Vagina (tissue), 2 donors: ENCODE results near the gene PCDHGA1. TPM values are rescaled to one million over a fixed set of nuclear protein-coding genes. Genes with fewer than 3 reads are reported as not detected.
A peak's percentile ranks its signal among the peaks of the same experiment; 100 is the strongest.

Experiments
- DNase-seq, 2 donors: peaks; one replicate each; pipeline ENCODE4 v3.0.0-alpha.2; 2017; ENCODE audit errors: extremely low spot score in 2 of 2
- H3K27ac ChIP-seq: fragments of 200-600 bp; sonication (generic); one replicate; pipeline ENCODE4 v1.5.1; 2019
- H3K27me3 ChIP-seq: fragments of 200-600 bp; sonication (generic); one replicate; pipeline ENCODE4 v1.5.1; 2019
- H3K36me3 ChIP-seq, 2 donors: fragments of 200-600 bp; sonication (generic); one replicate each; pipeline ENCODE4 v1.5.1; 2017 to 2019
- H3K4me1 ChIP-seq: fragments of 200-600 bp; sonication (generic); one replicate; pipeline ENCODE4 v1.5.1; 2019
- H3K4me3 ChIP-seq, 2 donors: fragments of 200-600 bp; sonication (generic); 1 replicate in 1 of 2; 2 replicates in 1 of 2; pipeline ENCODE4 v1.5.1; 2016 to 2019
- H3K9me3 ChIP-seq: fragments of 200-600 bp; sonication (generic); one replicate; pipeline ENCODE4 v1.5.1; 2019
- CTCF ChIP-seq, 3 experiments: fragments of 450-650 bp in 2 of 3; fragments of 200-600 bp in 1 of 3; sonication (generic) in 1 of 3; IDR thresholded peaks; one replicate each; pipeline ENCODE4 v1.5.1; 2017 to 2019; ENCODE audit warnings: antibody characterized with exemption in 3 of 3, mild to moderate bottlenecking in 2 of 3, moderate library complexity in 2 of 3
- POLR2A ChIP-seq, 2 donors: fragments of 450-650 bp; IDR thresholded peaks; one replicate each; pipeline ENCODE4 v1.6.1; 2017; ENCODE audit warnings: antibody characterized with exemption in 2 of 2, mild to moderate bottlenecking in 2 of 2, moderate library complexity in 2 of 2
- POLR2AphosphoS5 ChIP-seq, 2 donors: sonication (generic); formaldehyde crosslinking; IDR thresholded peaks; one replicate each; pipeline ENCODE4 v1.9.0; 2017; ENCODE audit warnings: antibody characterized with exemption in 2 of 2, mild to moderate bottlenecking in 2 of 2, low read depth in 1 of 2; ENCODE audit not compliant: insufficient read depth in 1 of 2
- intact Hi-C: fragments of 100-400 bp; cut with DNase I; formaldehyde crosslinking; loops from one replicate; pipeline ENCODE4 v1.15.1; 2023
- total RNA-seq: library from RNA; depleted of rRNA; stranded (reverse); fragments of >200 nt; gene quantifications from one replicate; pipeline ENCODE4 v1.2.3, GENCODE V29; 2016

Gene PCDHGA1
- total RNA-seq, 1 donor from 2014 or later = not detected

- DNase-seq = peak in 1 of 2 donors; percentile 96
- Histone ChIP-seq H3K4me1 (peaks cover 72% of the 10 kb centered on the region), H3K4me3 (no peak overlapping the region), H3K27me3 (no peaks in the 10 kb centered on the region), H3K9me3 (no peaks in the 10 kb centered on the region), H3K27ac (peak overlapping the region; percentile 80), H3K36me3 (peaks cover 0 to 33% of the 10 kb centered on the region in 2 donors)
- intact Hi-C loops = loop anchor here (5.0 to 10.0 kb wide), 2 partner anchors 37 to 110 kb away; partner anchors contain the start of genes PCDHGA10 and PCDHGB7
- TF ChIP-seq POLR2A (IDR thresholded peaks at IDR 0.05) (no peak), POLR2AphosphoS5 (IDR thresholded peaks at IDR 0.05; ENCODE audit: insufficient read depth in 1 of 2, low read depth in 1 of 2) (peak; percentile 86 to 87), CTCF (IDR thresholded peaks at IDR 0.05) (peak; percentile 93 to 99 (median 96))
Observed at GRCh38 chr5:141524604-141525597, 194.6 kb downstream of the PCDHGA1 start.

GRCh38 chr5:141525653-141526052, 195.3 kb downstream of the PCDHGA1 start:
- H3K27ac ChIP-seq = peak overlapping the region; percentile 80
- no peaks in the 10 kb centered on the region for H3K9me3 ChIP-seq
- peaks cover 69% of the 10 kb centered on the region for H3K4me1 ChIP-seq
- H3K36me3 ChIP-seq = peaks cover 0 to 33% of the 10 kb centered on the region in 2 donors
- no peaks in the 10 kb centered on the region for H3K27me3 ChIP-seq
- no peak for TF ChIP-seq POLR2AphosphoS5 (IDR thresholded peaks at IDR 0.05; ENCODE audit: insufficient read depth in 1 of 2, low read depth in 1 of 2)
- no peak for TF ChIP-seq POLR2A (IDR thresholded peaks at IDR 0.05)
- TF ChIP-seq CTCF (IDR thresholded peaks at IDR 0.05) = no peak
- DNase-seq = no peak
- no peak overlapping the region for H3K4me3 ChIP-seq
- intact Hi-C loops = loop anchor here (2.0 to 10.0 kb wide), 3 partner anchors 37 to 111 kb away; partner anchors contain the start of genes PCDHGA10 and PCDHGB7

- TF ChIP-seq CTCF (IDR thresholded peaks at IDR 0.05) = no peak
- no peak for TF ChIP-seq POLR2AphosphoS5 (IDR thresholded peaks at IDR 0.05; ENCODE audit: insufficient read depth in 1 of 2, low read depth in 1 of 2)
- TF ChIP-seq POLR2A (IDR thresholded peaks at IDR 0.05) = no peak
- DNase-seq = no peak
- no peaks in the 10 kb centered on the region for H3K9me3 ChIP-seq
- peaks cover 0 to 33% of the 10 kb centered on the region in 2 donors for H3K36me3 ChIP-seq
- H3K27ac ChIP-seq = peak overlapping the region; percentile 78
- no peaks in the 10 kb centered on the region for H3K27me3 ChIP-seq
- H3K4me1 ChIP-seq = peaks cover 51% of the 10 kb centered on the region
- H3K4me3 ChIP-seq = no peak overlapping the region
- intact Hi-C loops = loop anchor here (2.0 to 10.0 kb wide), 3 partner anchors 35 to 113 kb away; partner anchors contain the start of genes PCDHGA10 and PCDHGB7
Observed at GRCh38 chr5:141527426-141527825, 197.1 kb downstream of the PCDHGA1 start.

- Histone ChIP-seq H3K4me3 (no peak overlapping the region), H3K36me3 (peaks cover 0 to 34% of the 10 kb centered on the region in 2 donors), H3K27me3 (no peaks in the 10 kb centered on the region), H3K27ac (peak overlapping the region; percentile 78), H3K4me1 (peaks cover 44% of the 10 kb centered on the region), H3K9me3 (no peaks in the 10 kb centered on the region)
- TF ChIP-seq POLR2AphosphoS5 (IDR thresholded peaks at IDR 0.05; ENCODE audit: insufficient read depth in 1 of 2, low read depth in 1 of 2) (peak in 1 of 2 donors; percentile 37), CTCF (IDR thresholded peaks at IDR 0.05) (no peak), POLR2A (IDR thresholded peaks at IDR 0.05) (no peak)
- intact Hi-C loops = loop anchor here (5.0 to 10.0 kb wide), 2 partner anchors 34 to 114 kb away; partner anchors contain the start of genes PCDHGA10 and PCDHGB7
- peak in 1 of 2 donors; percentile 55 for DNase-seq
Observed at GRCh38 chr5:141528291-141528984, 198.1 kb downstream of the PCDHGA1 start.
